Fibroblast of mammary gland (primary cell): ENCODE data around the gene LSMEM2.

Source experiments
- DNase-seq: peaks from one replicate; pipeline ENCODE4 v3.0.0-alpha.2; 2010; ENCODE audit warnings: low read depth
- H3K4me3 ChIP-seq: 2 replicates; pipeline ENCODE4 v1.5.1; 2011; ENCODE audit warnings: low read depth, mild to moderate bottlenecking, low read length, moderate library complexity; ENCODE audit not compliant: control insufficient read depth
- CTCF ChIP-seq: conservative IDR thresholded peaks from 2 replicates; pipeline ENCODE4 v1.5.1; 2011; ENCODE audit warnings: low read depth, low read length, inconsistent platforms; ENCODE audit not compliant: control insufficient read depth, insufficient read depth

Gene LSMEM2

GRCh38 chr3:50295553-50296431, 16.9 kb downstream of the LSMEM2 start:
- TF ChIP-seq CTCF: no peak
- H3K4me3 ChIP-seq: no peak overlapping the region
- DNase-seq: no peak

GRCh38 chr3:50296721-50297383, 18.0 kb downstream of the LSMEM2 start:
- H3K4me3 ChIP-seq: no peak overlapping the region
- DNase-seq: no peak
- no peak for TF ChIP-seq CTCF

GRCh38 chr3:50297384-50297775, 18.5 kb downstream of the LSMEM2 start:
- no peak for DNase-seq
- TF ChIP-seq CTCF: no peak
- no peak overlapping the region for H3K4me3 ChIP-seq

GRCh38 chr3:50297896-50298725, 19.2 kb downstream of the LSMEM2 start:
- no peak for DNase-seq
- peak; percentile 21 for TF ChIP-seq CTCF
- peak overlapping the region; percentile 86 for H3K4me3 ChIP-seq

GRCh38 chr3:50298836-50299637, 20.1 kb downstream of the LSMEM2 start, which contains the start of the genes HYAL3 and NAA80:
HYAL3 (minus strand) TSS chr3:50299405; CDS start chr3:50295602, 3,803 bp downstream.
NAA80 (minus strand) TSS chr3:50299405; CDS start chr3:50297463, 1,942 bp downstream.
- H3K4me3 ChIP-seq: peak within 1 kb of the TSS; percentile 86
- TF ChIP-seq CTCF: peak; percentile 0
- DNase-seq: peak; percentile 99

GRCh38 chr3:50299638-50299928, 20.7 kb downstream of the LSMEM2 start:
- H3K4me3 ChIP-seq: peak overlapping the region; percentile 51
- DNase-seq: no peak
- TF ChIP-seq CTCF: no peak
